NOMO-1 treated with DMSO at 0.1 percent for 48 hours (cell line): ENCODE data around the gene A2M.
"Not testable (repeated sequence)": the region's sequence is repeated elsewhere in the genome, so short reads cannot be mapped to it uniquely, and the experiment has no call there.

Experiments
- DNase-seq: peaks from one replicate; lab custom pipeline; 2025; ENCODE audit not compliant: unreplicated experiment; lab: John Stamatoyannopoulos, UW

Gene A2M

DNA sequence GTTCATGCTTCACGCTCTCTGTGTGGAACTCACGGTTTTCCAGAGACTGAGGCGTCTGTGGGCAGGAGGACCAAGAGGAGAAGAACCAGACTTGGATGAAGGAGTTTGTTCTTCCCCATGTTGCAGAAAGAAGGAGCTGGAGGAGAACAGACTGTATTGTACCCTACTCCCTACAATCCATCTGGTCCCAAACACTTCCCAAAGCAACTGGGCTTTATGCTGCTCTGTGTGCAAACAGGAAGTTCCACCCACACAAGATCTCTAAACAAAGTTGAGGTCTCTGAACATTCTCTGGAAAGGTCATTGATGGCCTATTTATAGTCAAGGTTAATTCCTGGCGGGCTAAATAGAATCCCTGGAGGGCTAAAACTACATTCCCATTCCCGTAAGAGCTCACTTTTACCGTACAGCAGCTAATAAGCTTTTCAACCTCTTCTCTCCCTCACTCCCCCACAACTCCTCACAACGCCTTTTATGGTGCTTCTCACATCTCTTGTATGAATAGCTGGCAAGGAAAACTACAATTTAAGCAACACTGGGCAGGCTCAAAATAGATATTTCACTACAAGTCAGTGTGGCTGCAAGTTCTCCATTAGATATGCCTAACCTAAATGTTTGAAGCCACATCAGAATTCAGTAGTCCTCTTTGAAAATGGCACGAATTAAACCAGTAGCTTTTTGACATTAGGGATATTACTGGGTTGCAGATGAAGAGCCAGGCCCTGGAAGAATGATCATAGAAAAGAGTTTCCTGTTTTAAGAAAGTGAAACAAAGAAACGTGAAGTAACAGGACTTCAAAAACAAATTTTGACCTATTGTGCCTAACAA lies at the start of gene A2M:
Gene A2M (minus strand): TSS at position 189 of the 829 bp plus-strand sequence. CDS start 70 bp downstream, at position 119.
- no peak for DNase-seq

DNA sequence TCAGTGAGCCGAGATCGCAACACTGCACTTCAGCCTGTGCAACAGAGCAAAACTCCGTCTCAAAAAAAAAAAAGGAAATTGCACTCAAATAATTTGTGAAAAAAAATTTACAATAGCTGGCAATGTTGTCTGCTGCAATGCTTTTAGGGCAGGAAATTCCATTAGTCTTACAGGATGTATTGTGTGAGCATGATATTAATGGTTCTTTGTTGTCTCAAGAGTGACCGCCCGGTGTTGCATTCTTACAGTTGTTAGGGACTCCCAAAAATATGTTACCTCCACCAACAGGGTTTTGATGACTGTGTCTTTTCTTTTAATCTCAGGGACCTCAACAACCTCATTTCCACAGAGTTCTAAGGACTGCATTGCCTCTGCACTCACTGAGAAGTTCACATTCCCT lies 47.7 kb upstream of the A2M start:
- no peak for DNase-seq

DNA sequence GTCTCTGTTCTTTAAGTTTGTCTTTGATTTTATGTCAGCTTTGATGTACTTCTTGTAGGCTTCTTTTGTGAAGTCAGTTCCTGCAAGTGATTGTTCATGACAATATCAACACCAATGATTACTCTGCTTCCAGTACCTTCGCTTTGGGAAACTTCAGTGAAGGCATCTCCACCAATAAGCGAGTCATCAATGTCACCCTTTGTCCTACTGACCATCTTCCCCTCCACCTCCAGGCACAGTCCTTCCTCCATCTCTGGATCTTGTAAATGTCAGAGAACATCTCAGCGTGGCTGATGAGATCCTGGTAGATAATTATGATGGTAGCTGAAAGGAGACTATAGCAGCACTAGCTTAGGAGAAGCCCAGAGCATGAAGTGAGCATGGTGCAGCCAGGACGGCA lies 40.4 kb upstream of the A2M start:
- no peak for DNase-seq

DNA sequence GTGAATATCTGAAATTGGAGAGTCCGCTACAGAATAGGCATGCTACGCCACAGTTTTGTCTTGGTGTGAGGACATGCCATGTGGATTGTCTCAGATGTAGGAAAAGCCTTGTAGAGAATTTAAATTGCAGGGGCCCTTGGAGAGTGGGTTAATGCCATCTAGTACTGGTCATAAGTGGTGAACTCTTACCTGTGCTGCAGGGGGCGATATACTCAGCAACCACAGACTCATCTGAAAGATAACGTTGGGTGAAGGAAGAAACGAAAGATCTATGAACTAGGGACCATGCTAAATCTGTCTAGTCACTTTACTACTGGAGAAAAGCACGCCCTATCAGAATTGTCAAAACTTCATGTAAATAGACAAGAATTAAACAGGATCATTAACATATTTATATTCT lies 33.7 kb upstream of the A2M start:
- no peak for DNase-seq

DNA sequence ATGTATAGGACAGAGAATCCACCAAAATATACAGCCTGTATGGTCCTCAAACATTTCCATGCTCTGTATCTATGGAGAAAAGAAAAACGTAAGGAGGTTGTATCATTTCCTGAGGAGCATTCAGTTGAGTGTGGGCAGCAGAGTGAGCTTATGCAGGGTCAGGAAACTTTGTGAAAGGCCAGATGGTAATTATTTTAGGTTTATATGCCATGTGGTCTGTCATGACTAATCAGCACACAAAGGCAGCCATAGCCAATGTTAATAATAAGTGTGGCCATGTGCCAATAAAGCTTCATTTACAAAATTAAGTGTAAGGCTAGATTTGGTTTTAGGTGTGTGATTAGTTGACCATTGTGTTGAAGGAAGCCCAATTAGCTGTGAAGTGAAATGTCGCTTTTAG lies 33.2 kb upstream of the A2M start:
- no peak for DNase-seq

DNA sequence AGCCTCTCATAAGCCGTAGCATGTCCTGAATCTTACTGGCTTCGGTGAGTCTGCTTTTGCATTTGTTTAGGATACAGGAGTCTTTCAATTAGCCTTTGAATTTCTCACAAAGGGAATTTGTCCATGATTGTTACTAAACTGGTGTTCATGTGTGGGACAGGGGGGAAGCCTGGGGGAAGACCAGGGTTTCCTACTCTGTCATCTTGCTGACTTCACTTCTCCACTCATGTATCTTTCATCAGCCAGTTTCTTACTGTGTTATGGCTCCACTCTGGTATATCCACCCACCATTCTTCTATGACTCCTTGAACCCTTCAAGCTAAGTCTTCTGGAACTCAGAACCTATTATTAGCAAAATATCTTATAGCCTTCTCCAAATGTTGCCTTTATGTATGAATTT lies 31.7 kb upstream of the A2M start:
- DNase-seq, result no peak

DNA sequence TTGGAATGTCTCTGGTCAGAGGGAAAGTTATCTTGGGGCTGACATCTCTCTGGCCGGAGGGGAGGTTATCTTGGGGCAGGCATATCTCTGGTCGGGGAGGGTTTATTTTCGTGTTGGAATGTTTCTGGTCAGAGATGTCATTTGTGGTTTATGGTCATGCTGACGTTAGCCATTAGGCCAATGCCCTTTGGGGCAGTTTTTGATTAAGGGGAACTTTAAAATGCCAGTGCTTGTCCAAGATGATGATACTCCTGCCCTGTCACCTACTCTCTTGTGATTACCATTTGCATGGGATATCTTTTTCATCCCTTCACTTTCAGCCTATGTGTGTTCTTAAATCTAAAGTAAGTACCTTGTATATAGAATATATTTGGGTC lies 29.0 kb upstream of the A2M start:
- no peak for DNase-seq

DNA sequence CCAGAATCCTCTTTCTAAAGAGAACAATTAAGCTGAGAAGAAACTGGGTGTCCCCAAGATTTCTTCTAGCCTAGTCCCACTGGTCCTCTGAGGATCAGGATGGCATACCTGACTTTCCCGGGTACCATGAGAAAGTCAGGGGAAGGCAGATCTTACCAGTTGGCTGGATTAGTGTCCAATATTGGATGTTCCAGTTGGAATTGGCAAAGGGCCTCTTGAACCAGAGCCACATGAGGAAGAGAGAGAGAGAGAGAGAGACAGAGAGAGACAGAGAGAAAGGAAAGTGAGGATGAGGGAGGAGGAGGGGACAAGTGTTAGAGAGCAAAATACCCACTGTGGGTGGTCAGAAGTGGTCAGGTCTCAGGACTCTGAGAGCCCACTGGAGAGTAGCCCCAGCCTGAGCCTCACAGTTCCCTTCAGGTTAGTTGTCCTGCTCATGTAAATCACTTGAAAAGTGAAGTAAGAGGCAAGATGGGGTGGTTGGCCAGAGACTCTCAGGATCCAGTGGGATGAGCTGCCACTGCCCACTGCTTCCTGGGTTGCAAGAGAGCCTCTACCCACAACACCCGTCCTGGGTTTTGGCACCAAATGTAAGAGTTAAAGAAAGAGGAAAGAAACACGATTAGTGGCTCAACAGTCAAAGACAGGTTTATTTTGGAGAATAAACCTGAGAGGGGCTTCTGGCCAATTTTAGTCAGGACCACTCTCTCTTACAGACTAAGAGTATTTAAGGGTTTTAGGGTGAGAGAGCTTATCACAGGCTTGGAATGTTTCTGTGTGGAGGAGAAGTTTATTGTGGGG lies 28.4 kb upstream of the A2M start:
- DNase-seq, result no peak

DNA sequence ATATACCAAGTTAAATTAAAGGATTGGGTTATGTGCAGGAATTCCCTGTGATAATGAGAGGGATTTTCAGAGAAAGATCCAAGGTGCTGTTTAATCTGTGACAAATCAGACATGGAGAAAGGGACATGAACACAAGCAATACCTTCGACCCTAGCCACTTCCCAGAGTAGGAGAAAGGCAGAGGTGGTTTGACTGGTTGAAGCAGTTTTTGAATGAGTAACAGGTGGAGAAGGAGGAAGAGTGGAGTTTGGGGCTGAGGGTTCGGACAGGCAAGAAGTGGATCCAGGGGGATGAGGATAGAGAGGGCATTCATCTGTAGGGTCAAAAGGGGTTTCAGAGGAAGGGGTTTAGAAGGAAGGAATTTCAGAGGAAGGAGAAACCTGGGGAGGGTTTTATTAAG lies 27.4 kb upstream of the A2M start:
- DNase-seq, result no peak

DNA sequence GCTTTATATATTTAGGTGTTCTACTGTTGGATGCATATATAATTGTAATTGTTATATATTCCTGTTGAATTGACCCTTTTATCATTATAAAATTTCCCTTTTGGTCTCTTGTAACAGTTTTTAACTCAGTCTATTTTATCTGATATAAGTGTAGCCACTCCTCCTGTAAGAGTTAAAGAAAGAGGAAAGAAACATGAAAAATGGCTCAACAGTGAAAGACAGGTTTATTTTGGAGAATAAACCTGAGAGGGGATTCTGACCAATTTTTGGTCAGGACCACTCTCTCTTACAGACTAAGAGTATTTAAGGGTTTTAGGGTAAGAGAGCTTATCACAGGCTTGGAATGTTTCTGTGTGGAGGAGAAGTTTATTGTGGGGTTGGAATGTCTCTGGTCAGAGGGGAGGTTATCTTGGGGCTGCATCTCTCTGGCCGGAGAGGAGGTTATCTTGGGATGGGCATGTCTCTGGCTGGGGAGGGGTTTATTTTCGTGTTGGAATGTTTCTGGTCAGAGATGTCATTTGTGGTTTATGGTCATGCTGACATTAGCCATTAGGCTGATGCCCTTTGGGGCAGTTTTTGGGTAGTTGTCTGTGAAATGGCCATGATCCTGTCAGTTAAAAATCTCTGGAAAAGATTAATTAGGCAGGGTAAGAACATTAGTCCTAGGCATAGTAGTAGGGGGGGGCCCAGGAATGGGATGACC lies 24.0 kb upstream of the A2M start:
- DNase-seq, result not testable (repeated sequence)

DNA sequence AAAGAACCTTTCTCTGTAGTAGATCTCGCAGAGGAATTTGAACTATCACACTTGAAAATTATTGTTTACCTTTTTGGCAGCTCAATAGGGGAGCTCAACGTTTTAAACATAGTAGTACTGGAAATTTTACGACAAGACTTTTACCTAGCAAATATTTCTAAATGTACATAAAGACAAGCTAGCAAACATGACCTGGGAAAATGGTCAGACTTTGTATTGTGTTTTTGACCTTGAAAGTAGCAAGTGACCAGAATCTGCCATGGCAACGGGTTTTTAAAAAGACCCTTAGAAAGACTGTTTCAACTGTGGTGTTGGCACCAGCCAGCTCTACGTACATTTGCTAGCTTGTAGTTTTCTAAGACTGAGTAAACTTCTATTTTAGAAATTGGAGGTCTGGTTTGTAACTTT lies 20.2 kb upstream of the A2M start:
- no peak for DNase-seq

DNA sequence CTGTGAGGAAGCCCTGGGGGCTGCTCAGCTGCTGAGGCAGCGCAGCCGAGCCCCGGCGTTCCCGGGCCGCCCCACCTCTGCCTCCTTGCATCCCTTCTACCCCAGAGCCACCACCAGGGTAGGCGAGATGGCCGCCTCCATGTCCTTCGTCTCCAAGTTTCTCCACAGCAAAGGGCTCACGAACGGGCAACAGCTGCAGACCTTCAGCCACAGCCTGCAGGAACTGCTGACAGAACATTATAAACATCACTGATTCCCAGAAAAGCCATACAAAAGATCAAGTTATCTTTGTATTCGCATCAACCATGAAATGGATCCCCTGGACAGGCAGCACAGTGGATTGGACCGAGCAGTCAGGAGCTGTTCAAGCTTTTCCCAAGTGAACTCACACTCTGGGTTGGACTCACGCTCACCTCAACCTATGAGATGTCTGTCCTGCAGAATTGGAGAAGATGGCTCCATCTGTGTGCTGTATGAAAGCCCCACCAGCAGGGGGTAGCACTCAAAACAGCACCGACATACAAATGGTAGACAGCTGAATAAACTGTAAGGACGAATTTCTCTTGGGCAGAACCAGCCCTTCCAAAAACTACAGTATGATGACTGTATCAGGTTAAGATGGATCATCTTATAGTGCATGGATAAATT lies 19.4 kb upstream of the A2M start:
- DNase-seq, result no peak

DNA sequence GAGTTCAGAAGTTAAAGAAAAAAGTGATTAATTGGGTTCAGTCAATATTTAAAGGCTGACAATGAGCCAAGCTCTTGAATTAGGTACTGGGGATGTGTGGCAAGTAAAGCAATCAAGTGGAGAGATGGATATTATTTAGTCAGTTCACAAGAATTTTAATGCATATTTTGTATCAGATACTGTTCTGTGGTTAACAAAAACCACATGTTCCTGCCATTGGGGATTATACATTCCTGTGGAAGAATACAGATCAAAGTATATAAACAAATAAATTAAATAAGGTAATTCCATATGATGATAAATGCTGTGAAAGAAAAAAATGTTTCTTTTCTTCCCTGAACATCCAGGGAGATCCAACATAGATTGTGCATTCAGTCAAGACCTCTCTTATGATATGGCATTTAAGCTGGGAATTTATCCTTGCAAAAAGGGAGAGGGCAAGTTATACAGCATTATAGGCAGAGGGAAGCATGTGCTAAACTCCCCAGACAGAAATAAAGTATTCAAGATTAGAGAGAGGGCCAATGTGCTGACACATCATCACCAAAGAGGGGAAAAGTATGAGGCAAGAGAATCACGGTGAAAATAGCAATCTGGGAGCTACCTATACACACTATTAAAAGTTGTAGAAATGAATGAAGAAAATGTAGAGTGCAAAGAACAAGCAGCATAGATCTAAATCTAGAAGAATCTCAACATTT lies 17.6 kb upstream of the A2M start:
- no peak for DNase-seq

DNA sequence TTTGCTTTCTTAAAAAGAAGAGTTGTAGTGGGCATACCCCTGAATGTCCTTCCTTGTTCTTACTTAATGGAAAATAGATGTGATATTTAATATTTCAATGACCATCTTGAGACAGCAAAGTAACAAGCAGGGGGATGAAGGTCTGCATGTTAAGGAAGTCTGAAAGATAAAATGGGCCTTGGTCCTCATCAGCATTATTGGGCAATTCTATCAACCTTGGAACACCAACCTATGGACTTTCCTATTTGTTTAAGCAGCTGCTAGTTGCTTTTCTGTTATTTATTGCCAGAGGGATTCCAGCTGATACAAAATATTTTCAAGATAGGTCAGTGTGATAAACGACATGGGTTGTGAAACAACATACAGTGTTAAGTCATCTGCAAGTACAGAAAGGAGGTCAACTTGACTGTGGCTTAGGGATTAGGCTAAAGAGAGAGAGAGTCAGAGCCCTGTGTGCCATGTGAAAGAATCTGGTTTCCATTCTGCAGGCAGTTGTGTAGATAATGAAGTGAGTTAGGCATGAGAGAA lies 16.4 kb upstream of the A2M start:
- DNase-seq, result no peak

DNA sequence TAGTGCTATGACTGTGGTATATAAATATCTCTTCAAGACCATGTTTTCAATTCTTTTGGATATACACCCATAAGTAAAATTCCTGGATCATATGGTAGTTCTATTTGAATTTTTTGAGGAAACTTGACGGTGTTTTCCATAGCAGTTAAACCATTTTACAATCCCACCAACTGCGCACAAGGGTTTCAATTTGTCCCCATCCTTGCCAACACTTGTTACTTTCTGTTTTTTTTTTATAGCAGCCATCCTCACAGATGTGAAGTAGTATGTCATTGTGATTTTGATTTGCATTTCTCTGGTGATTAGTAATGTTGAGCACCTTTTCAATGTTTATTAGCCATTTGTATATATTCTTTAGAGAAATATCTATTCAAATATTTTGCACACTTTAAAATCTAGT lies 14.5 kb upstream of the A2M start:
- no peak for DNase-seq

DNA sequence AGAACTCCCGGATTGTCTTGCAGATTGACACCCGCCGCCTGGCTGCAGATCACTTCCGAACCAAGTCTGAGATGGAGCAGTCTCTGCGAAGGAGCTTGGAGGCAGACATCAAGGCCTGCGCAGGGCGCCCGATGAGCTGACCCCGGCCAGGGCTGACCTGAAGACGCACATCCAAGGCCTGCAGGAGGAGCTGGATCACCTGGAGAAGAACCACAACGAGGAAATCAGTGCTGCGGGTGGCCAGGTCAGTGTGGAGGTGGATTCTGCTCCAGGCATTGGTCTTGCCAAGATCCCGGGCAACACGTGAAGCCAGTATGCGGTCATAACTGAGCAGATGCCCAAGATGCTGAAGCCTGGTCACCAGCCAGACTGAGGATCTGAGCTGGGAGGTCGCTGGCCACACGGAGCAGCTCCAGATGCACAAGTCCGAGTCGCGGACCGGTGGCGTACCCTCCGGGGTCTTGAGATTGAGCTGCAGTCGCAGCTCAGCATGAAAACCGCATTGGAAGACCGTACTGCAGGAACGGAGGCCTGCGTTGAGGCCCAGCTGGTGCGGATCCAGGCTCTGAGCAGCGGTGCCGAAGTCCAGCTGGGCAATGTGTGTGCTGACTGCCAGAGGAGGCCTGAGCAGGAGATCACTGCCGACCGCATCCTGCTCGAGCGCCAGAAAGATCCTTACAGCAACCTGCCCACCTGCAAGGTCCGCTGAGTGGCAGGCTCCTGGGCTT lies 12.4 kb upstream of the A2M start:
- DNase-seq, result no peak

DNA sequence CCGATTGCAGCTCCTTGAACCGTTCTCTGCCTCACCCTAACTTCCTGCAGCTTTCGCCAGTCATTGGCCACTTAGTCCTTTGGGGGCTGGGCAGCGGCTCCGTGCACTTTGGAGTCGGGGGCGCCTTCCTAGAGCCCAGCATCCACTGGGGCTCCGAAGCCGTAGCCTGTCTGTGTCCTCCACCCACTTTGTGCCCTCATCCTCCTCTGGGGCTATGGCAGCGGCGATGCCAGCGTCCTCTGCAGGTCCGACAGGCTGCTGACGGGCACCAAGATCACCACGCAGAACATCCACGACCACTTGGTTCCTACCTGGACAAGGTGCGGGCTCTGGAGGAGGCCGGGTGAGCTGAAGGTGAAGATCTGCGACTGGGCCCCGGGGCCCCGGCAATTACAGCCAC lies 11.8 kb upstream of the A2M start:
- no peak for DNase-seq

DNA sequence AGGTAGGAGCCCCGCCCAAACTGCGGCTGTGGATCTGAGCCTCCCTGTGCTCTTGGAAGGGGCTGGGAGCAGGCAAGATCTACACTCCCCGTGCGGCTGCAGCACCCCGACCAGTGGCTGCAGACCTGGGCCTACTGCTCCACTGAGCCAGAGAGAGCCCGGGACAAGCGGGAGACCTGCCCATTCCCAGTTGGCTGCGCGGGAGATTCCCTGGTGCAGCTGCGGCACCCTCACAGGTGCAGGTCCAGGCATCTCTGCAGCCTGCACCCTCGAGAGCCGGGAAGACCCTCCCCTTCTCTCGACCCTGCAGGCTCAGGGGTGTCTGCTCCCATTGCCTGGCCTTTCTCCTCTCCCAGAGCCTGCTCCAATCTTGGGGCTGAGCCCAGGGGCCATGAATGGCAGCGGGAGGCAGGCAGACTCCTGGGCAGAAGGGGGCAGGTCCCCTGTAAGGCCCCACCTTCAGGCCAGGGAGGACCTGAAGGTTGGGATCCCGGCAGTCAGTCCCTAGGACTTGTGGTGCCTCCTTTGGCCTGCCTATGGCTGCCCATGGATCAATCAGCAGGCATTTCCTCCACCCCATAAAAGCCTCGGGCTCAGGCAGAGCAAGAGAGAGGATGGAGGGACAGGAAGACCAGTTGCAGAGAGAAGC lies 8.8 kb upstream of the A2M start:
- DNase-seq, result no peak

DNA sequence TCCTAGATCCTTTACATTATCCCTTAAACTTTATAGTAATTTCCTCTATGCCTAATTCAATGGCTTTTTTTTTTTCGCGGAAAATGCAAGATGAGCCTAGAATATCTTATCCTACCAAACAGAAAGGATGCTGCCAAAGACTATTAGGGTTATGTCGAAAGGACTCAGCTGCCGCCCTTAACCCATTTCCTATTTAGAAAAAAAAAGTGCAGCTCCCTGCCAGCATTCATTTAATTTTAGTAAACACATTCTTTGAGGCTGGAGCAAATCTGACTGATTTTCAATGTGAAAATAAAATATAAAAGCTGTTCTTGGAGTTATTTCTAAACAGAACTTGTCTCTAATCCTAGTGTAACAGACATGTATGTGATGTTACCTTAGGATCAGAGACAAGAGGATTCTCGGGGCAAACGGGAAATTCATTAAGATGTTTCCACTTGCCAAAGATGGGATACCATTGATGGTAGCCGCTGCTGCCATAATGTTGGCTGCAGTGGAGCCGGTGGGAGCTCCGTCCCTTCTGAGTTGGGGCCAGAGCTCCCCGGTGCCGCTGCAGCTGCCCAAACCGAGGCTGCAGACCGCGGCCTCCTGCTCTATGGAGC lies 8.2 kb upstream of the A2M start:
- no peak for DNase-seq
